ENCODE results near the gene SHOC2. TPM values are rescaled to one million over a fixed set of nuclear protein-coding genes. Genes with fewer than 3 reads are reported as not detected.

The SHOC2 gene
- polyA plus RNA-seq (2013) = 40.7 TPM

GRCh38 chr10:110919349-110919931 lies at the start of gene SHOC2:
Gene SHOC2, plus strand, starts transcription at chr10:110919604. Its CDS starts 44,755 bp downstream, at chr10:110964359.
- no peak for DNase-seq

GRCh38 chr10:110870823-110871297 lies 48.5 kb upstream of the SHOC2 start:
- CTCF ChIA-PET = interaction anchor here (0.8 to 1.8 kb wide), 4 partner anchors 11 to 23 kb away, joined by 3 to 10 read pairs (median 4); no protein-coding TSS in a partner anchor
- peaks cover 45 to 70% (median 57%) of the 10 kb centered on the region in 4 experiments for H3K4me1 ChIP-seq (ENCODE audit: control extremely low read depth in 1 of 4, control insufficient read depth in 4 of 4, insufficient read depth in 4 of 4, low read length in 3 of 4)
- DNase-seq = peak in 1 of 3 donors; percentile 21
- H3K27me3 ChIP-seq (replicated peaks in 2 of 5; ENCODE audit: control insufficient read depth in 4 of 5, insufficient read depth in 5 of 5, low read length in 4 of 5) = no peaks in the 10 kb centered on the region
- POLR2A ChIA-PET = interaction anchor here (0.8 to 1.6 kb wide), 5 partner anchors 10 to 124 kb away, joined by 3 to 7 read pairs (median 4); no protein-coding TSS in a partner anchor
- H3K27ac ChIP-seq (ENCODE audit: insufficient read depth in 1 of 2, low read depth in 1 of 2, low read length in 2 of 2, poor library complexity in 1 of 2, severe bottlenecking in 2 of 2) = peak overlapping the region; percentile 86 to 90
- H3K9me3 ChIP-seq (ENCODE audit: control extremely low read depth in 1 of 5, control insufficient read depth in 4 of 5, insufficient read depth in 2 of 5, low read depth in 1 of 5, low read length in 4 of 5) = no peaks in the 10 kb centered on the region
- H3K36me3 ChIP-seq (ENCODE audit: control insufficient read depth in 4 of 4, insufficient read depth in 4 of 4, low read length in 3 of 4) = peaks cover 0 to 1% (median under 1%) of the 10 kb centered on the region in 4 experiments
- peak overlapping the region in 6 of 7 experiments; percentile 45 to 89 (median 78) for H3K4me3 ChIP-seq (ENCODE audit: control insufficient read depth in 1 of 7, extremely low read depth in 1 of 7, insufficient read depth in 4 of 7, low read depth in 2 of 7, low read length in 6 of 7)
- WGBS (ENCODE audit: insufficient coverage) = 76% methylated on average over 13 of the region's 13 CpGs

More at GRCh38 chr10:110919349-110919931, at the start of gene SHOC2:
- H3K4me3 ChIP-seq (ENCODE audit: control insufficient read depth in 1 of 7, extremely low read depth in 1 of 7, insufficient read depth in 4 of 7, low read depth in 2 of 7, low read length in 6 of 7) = peak within 1 kb of the TSS; percentile 88 to 97 (median 93)
- H3K4me1 ChIP-seq (ENCODE audit: control extremely low read depth in 1 of 4, control insufficient read depth in 4 of 4, insufficient read depth in 4 of 4, low read length in 3 of 4) = peaks cover 8 to 34% (median 25%) of the 10 kb centered on the region in 4 experiments
- H3K36me3 ChIP-seq (ENCODE audit: control insufficient read depth in 4 of 4, insufficient read depth in 4 of 4, low read length in 3 of 4) = peaks cover 0 to 2% (median 0%) of the 10 kb centered on the region in 4 experiments
- H3K9me3 ChIP-seq (ENCODE audit: control extremely low read depth in 1 of 5, control insufficient read depth in 4 of 5, insufficient read depth in 2 of 5, low read depth in 1 of 5, low read length in 4 of 5) = no peaks in the 10 kb centered on the region
- CTCF ChIA-PET = interaction anchor here (1.4 to 2.2 kb wide), 2 partner anchors 12 to 60 kb away, joined by 4 to 5 read pairs; no protein-coding TSS in a partner anchor
- H3K27ac ChIP-seq (ENCODE audit: insufficient read depth in 1 of 2, low read depth in 1 of 2, low read length in 2 of 2, poor library complexity in 1 of 2, severe bottlenecking in 2 of 2) = peak within 1 kb of the TSS; percentile 99 to 100
- no peaks in the 10 kb centered on the region for H3K27me3 ChIP-seq (replicated peaks in 2 of 5; ENCODE audit: control insufficient read depth in 4 of 5, insufficient read depth in 5 of 5, low read length in 4 of 5)
- POLR2A ChIA-PET = interaction anchor here (0.6 to 1.4 kb wide), 10 partner anchors 9 to 251 kb away, joined by 3 to 4 read pairs (median 3); partner anchors contain the start of gene PDCD4
- WGBS (ENCODE audit: insufficient coverage) = 0% methylated on average over 29 of the region's 61 CpGs

- H3K27ac ChIP-seq (ENCODE audit: insufficient read depth in 1 of 2, low read depth in 1 of 2, low read length in 2 of 2, poor library complexity in 1 of 2, severe bottlenecking in 2 of 2) = peak within 1 kb of the TSS; percentile 86 to 90
- under 1% methylated on average over 28 of the region's 47 CpGs for WGBS (ENCODE audit: insufficient coverage)
- H3K36me3 ChIP-seq (ENCODE audit: control insufficient read depth in 4 of 4, insufficient read depth in 4 of 4, low read length in 3 of 4) = peaks cover 0 to 4% (median under 1%) of the 10 kb centered on the region in 4 experiments
- H3K4me1 ChIP-seq (ENCODE audit: control extremely low read depth in 1 of 4, control insufficient read depth in 4 of 4, insufficient read depth in 4 of 4, low read length in 3 of 4) = peaks cover 42 to 64% (median 56%) of the 10 kb centered on the region in 4 experiments
- ChIA-PET CTCF (interaction anchor here (0.7 to 1.2 kb wide), 4 partner anchors 11 to 25 kb away, joined by 3 to 10 read pairs (median 4); no protein-coding TSS in a partner anchor), POLR2A (interaction anchor here (0.6 to 1.6 kb wide), 12 partner anchors 9 to 715 kb away, joined by 3 to 7 read pairs (median 4); partner anchors contain the start of gene BBIP1)
- no peaks in the 10 kb centered on the region for H3K9me3 ChIP-seq (ENCODE audit: control extremely low read depth in 1 of 5, control insufficient read depth in 4 of 5, insufficient read depth in 2 of 5, low read depth in 1 of 5, low read length in 4 of 5)
- H3K27me3 ChIP-seq (replicated peaks in 2 of 5; ENCODE audit: control insufficient read depth in 4 of 5, insufficient read depth in 5 of 5, low read length in 4 of 5) = no peaks in the 10 kb centered on the region
- DNase-seq = peak; percentile 94 to 96 (median 95)
- peak within 1 kb of the TSS; percentile 45 to 93 (median 79) for H3K4me3 ChIP-seq (ENCODE audit: control insufficient read depth in 1 of 7, extremely low read depth in 1 of 7, insufficient read depth in 4 of 7, low read depth in 2 of 7, low read length in 6 of 7)
These were observed 47.9 kb upstream of the SHOC2 start, which contains the start of gene PDCD4 for GRCh38 chr10:110871298-110872084. Gene PDCD4, plus strand, starts transcription at chr10:110871928. Its CDS starts 4,100 bp downstream, at chr10:110876028.

DNA sequence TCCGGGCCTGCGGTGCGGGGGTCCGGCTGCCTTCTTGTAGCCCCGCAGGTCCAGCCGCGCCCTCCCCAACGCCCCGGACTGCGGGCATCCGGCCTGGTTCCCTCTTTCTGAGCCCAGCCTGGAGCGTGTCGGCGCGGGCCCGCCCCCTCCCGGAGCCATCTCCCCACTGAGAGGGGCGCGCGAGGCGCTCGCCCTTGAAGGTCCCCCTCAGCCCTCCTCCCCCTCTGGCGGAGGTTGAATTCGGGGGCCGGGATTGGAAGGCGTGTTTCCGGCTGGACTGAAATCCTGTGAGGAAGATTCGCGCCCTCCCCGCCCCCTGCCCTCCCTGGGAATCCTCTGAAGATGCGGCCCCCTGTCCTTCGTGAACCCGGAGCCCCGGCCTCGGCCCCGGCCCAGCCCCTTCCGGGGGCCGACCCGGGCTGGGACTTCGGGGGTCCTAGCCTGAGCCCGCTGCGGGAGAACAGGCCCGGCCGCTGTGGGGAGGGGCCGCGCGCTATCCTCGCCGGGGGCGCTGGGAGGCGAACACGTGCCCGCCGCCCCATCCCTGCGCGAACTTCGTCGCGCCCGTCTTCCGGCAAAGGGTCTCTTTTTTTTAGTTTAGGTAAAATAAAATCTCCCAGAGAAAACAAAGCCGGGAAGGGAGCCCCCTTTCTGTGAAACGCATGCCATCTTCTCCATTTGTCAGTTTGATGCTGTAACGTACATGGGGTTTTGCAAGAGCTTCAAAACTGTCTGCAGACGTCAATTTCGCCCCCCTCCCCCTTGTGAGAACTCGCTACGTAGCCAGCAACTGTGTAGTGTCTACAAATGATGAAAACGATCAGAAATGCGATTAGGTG lies 47.0 kb upstream of the SHOC2 start:
- Histone ChIP-seq H3K27me3 (replicated peaks in 2 of 5; ENCODE audit: control insufficient read depth in 4 of 5, insufficient read depth in 5 of 5, low read length in 4 of 5) (no peaks in the 10 kb centered on the region), H3K4me3 (ENCODE audit: control insufficient read depth in 1 of 7, extremely low read depth in 1 of 7, insufficient read depth in 4 of 7, low read depth in 2 of 7, low read length in 6 of 7) (peak overlapping the region; percentile 45 to 93 (median 79)), H3K4me1 (ENCODE audit: control extremely low read depth in 1 of 4, control insufficient read depth in 4 of 4, insufficient read depth in 4 of 4, low read length in 3 of 4) (peaks cover 37 to 56% (median 50%) of the 10 kb centered on the region in 4 experiments), H3K27ac (ENCODE audit: insufficient read depth in 1 of 2, low read depth in 1 of 2, low read length in 2 of 2, poor library complexity in 1 of 2, severe bottlenecking in 2 of 2) (peak overlapping the region; percentile 86 to 90), H3K9me3 (ENCODE audit: control extremely low read depth in 1 of 5, control insufficient read depth in 4 of 5, insufficient read depth in 2 of 5, low read depth in 1 of 5, low read length in 4 of 5) (no peaks in the 10 kb centered on the region), H3K36me3 (ENCODE audit: control insufficient read depth in 4 of 4, insufficient read depth in 4 of 4, low read length in 3 of 4) (peaks cover 0 to 9% (median 2%) of the 10 kb centered on the region in 4 experiments)
- POLR2A ChIA-PET = interaction anchor here (0.7 to 1.8 kb wide), 9 partner anchors 8 to 69 kb away, joined by 3 to 7 read pairs (median 4); no protein-coding TSS in a partner anchor
- WGBS (ENCODE audit: insufficient coverage) = 0% methylated on average over 58 of the region's 70 CpGs
- DNase-seq = peak; percentile 90 to 94 (median 94)
- CTCF ChIA-PET = interaction anchor here (0.7 to 1.7 kb wide), 8 partner anchors 10 to 134 kb away, joined by 3 to 10 read pairs (median 4); no protein-coding TSS in a partner anchor

DNA sequence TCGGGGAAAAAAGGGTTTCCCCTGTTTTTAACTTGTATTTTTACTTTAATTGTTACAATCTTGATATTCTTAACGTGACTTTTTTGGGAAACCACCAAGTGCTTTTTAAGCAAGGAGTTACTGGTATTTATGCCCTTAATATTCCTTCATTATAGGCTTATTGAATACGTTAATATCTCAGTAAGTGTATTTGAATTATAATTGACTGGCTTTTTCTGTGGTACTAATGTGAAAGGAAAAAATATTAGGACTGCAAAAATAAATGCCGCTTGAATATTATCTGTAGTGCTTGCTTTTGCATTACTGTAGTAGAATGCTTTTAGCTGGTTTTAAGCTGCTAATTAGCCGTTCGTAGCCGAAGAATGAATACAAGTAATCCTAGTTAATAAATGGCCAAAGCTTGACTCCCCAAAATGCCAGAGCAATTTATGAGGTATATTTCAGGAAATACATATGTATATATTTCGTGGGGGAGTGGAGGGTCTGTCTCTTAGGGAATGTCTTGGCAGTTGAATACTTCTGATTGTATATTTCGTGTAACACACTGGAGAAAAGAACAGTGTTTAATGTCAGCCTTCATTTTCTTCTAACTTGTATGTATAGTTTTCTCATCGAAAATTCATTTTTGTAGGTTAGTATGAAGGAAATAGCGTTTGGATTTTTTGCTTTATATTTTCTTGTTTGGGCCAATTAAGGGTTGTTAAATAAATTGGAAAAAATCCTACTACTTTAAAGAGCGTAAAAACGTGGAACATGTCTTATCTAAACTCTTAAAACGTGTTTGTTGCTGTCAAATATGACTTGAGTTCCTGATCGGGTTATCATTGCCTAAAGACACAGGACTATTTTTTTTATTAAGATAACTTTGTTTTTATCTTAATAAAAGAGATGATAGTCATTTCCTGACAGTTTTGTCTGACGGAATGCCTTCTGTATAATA lies 46.1 kb upstream of the SHOC2 start:
- no peak for DNase-seq
- H3K27me3 ChIP-seq (replicated peaks in 2 of 5; ENCODE audit: control insufficient read depth in 4 of 5, insufficient read depth in 5 of 5, low read length in 4 of 5) = no peaks in the 10 kb centered on the region
- WGBS (ENCODE audit: insufficient coverage) = 12% methylated on average over 6 of the region's 16 CpGs
- H3K36me3 ChIP-seq (ENCODE audit: control insufficient read depth in 4 of 4, insufficient read depth in 4 of 4, low read length in 3 of 4) = peaks cover under 1 to 13% (median 3%) of the 10 kb centered on the region in 4 experiments
- ChIA-PET POLR2A (interaction anchor here (0.7 to 1.8 kb wide), 4 partner anchors 10 to 69 kb away, joined by 3 to 6 read pairs (median 3); no protein-coding TSS in a partner anchor), CTCF (interaction anchor here (0.7 to 1.7 kb wide), 8 partner anchors 9 to 134 kb away, joined by 3 to 6 read pairs (median 3); no protein-coding TSS in a partner anchor)
- H3K27ac ChIP-seq (ENCODE audit: insufficient read depth in 1 of 2, low read depth in 1 of 2, low read length in 2 of 2, poor library complexity in 1 of 2, severe bottlenecking in 2 of 2) = peak overlapping the region; percentile 86 to 90
- H3K4me3 ChIP-seq (ENCODE audit: control insufficient read depth in 1 of 7, extremely low read depth in 1 of 7, insufficient read depth in 4 of 7, low read depth in 2 of 7, low read length in 6 of 7) = peak overlapping the region; percentile 45 to 93 (median 79)
- peaks cover 30 to 47% (median 41%) of the 10 kb centered on the region in 4 experiments for H3K4me1 ChIP-seq (ENCODE audit: control extremely low read depth in 1 of 4, control insufficient read depth in 4 of 4, insufficient read depth in 4 of 4, low read length in 3 of 4)
- H3K9me3 ChIP-seq (ENCODE audit: control extremely low read depth in 1 of 5, control insufficient read depth in 4 of 5, insufficient read depth in 2 of 5, low read depth in 1 of 5, low read length in 4 of 5) = no peaks in the 10 kb centered on the region

All from common myeloid progenitor, CD34-positive (primary cell).